DMS 273 (cell line): ENCODE results near the gene CHMP4B.
A peak's percentile ranks its signal among the peaks of the same experiment; 100 is the strongest.
"Not testable (repeated sequence)": the region's sequence is repeated elsewhere in the genome, so short reads cannot be mapped to it uniquely, and the experiment has no call there.

ENCODE experiments used
- DNase-seq: peaks from one replicate; lab custom pipeline; 2025; ENCODE audit not compliant: unreplicated experiment; lab: John Stamatoyannopoulos, UW

Gene CHMP4B

DNA sequence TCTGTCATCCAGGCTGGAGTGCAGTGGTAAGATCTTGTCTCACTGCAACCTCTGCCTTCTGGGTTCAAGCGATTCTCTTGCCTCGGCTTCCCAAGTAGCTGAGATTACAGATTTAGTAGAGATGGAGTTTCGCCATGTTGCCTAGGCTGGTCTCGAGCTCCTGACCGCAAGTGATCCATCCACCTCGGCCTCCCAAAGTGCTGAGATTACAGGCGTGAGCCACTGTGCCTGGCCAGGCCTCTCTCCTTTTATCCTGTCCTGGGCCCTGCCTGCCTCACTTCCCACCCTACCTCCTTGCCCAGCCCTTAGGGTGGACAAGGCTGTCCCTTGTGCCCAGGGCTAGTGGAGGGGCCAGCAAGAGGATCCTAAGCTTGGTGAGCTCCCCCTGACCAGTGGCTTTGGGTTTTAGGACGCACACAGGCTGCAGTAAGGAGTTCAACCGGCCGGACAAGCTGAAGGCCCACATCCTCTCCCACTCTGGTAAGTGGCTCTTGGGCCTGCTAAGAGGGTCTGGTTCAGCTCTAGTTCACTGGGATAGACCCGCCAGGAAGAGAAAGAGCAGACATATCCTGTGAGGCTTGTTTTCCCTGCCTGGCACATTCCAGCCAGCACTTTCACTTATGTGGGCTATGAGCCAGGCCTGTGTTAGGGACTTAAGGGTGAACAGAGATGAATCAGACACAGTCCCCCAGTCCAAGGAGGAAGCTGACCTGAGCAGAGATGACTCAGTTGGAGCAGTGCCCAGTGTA is 21.9 kb upstream of the CHMP4B start:
- DNase-seq = peak; percentile 36

- no peak for DNase-seq
Measured at GRCh38 chr20:33789858-33790182, 21.3 kb upstream of the CHMP4B start.

DNA sequence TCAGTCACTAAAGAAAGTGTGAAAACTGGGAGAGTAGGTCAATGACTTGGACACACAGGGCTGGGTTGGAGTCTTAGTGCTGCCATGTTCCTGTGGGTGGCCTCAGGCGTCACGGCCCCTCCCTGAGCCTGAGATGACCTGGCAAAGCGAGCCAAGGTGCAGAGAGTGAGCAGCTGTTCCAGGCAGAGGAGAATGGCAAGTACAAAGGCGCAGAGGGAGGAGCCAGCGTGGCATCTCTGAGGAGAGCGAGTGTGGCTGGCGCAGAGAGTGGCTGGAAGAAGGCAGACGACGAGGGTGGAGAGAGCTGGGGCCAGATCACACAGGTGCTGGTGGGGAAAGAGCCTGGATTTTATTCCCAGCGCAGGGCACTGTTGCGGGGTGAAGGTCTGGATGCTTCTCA is 20.6 kb upstream of the CHMP4B start:
- DNase-seq = peak; percentile 44

DNA sequence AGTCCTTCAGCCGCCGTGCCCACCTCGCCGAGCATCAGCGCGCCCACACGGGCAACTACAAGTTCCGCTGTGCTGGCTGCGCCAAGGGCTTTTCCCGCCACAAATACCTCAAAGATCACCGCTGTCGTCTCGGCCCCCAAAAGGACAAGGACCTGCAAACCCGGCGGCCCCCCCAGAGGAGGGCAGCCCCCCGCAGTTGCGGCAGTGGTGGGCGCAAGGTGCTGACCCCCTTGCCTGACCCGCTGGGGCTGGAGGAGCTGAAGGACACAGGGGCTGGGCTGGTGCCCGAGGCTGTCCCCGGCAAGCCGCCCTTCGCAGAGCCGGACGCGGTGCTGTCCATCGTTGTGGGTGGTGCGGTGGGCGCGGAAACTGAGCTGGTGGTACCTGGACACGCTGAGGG is 20.1 kb upstream of the CHMP4B start:
- DNase-seq = no peak

DNA sequence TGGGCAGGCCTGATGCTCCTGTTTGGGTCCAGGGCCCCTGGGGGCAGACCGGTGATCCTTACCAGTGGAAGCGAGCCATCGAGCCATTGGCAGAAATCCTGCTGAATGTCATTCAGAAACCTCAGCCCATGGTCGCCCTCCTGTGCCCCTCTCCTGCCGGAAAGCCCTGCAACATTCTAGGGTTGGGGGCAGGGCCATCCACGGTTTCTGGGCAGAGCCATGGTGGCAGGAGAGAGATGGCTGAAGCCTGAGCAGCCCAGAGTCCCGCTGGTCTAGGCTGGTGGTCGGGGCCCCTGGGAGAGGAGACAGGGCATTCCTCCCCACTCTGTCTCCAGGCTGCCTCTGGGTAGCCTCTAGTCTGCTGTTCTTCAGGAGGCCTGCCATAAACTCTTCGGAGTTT is 19.6 kb upstream of the CHMP4B start:
- DNase-seq = no peak

DNA sequence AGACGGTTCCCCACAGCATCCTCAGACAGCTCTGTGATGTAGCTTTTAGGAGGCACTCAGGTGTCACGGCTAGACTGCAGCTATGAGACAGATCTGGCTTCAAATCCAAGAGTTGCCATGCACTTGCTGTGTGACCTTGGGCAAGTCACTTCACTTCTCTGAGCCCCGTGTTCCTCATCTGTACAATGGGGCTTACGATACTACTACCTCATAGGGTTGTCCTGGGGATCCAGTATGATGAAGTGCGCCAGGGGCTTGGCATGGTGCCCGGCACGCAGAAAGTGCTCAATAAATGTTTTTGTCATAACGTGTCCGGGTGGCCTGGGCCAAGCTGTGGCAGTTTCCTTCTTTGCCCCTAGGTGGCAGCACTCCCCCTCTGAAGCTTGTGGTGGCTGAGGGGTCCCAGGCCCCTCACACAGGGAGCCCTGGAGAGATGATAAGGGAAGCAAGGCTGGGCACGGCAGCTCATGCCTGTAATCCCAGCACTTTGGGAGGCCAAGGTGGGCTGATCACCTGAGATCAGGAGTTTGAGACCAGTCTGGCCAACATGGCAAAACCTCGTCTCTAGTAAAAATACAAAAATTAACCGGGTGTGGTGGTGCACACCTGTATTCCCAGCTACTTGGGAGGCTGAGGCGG is 19.1 kb upstream of the CHMP4B start:
- peak; percentile 58 for DNase-seq

GRCh38 chr20:33792598-33792989 is 18.6 kb upstream of the CHMP4B start:
- not testable (repeated sequence) for DNase-seq

DNA sequence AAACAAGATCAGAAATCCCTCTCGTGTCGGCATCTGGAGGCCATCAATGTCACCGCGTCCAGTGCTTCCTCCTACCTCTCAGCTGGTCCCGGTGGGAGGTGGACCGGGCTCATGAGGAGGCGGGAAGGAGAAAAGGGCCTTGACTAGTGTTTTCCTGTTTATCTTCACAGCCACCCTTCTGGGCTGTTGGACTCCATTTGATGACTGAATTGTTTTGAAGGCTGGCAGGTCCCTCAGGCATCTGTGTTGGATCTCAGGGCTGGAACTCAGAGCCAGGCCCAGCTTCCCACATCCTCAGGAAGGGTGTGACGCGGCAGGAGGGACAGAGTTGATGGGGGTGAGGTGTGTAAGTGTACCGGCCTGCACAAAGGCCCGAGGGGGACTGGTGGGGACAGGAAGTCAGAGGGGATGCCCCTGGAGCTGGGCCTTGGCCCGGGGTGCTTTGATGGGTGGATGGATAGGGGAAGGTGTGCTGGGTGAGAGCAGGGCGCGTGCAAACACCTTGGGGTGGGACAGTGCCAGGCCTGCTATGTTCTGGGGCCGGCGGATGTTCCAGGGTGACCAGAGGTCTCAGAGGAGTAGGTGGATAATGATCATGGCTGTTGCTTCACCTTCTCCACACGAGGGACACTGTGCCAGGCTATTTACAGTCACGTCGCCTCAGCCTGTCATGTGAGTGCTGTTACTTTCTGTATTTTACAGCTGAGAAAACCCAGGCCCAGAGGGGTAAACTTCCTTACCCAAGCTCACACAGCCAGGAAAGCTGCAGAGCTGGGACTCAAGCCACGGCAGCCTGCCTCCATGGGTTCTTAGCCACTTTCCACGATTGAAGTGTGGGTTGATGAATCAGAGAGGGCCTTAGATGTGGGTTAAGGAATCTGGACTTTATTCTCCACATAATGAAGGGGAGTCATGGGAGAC is 17.9 kb upstream of the CHMP4B start:
- DNase-seq = no peak

DNA sequence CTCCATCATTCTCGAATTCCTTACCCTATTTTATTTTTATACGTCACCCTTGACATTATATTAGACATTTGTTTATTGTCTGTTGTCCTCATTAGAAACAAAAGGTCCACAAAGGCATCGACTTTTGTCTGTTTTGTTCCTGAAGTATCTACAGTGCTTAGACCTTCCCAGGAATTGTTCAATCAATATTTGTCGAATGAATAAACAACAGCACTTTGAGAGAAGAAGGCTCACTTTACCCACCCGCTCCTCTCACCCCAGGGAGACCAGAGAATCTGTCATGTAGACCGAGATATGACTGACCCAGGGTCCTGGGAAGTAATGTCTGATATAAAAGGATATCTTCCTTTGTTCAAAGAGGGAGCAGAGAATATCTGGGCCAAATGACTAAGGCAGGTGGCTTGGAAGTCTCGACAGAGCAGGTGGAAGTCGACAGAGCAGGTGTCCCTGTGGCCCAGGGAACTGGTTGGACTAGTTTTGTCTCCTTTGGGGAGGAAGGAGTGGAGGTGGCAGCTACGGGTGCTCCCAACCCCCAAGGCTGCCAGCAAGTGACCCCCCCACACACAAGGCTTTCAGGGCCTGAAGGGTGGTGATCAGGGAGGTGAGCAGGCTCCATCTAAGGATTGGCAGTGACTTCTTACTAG is 14.8 kb upstream of the CHMP4B start:
- no peak for DNase-seq

DNA sequence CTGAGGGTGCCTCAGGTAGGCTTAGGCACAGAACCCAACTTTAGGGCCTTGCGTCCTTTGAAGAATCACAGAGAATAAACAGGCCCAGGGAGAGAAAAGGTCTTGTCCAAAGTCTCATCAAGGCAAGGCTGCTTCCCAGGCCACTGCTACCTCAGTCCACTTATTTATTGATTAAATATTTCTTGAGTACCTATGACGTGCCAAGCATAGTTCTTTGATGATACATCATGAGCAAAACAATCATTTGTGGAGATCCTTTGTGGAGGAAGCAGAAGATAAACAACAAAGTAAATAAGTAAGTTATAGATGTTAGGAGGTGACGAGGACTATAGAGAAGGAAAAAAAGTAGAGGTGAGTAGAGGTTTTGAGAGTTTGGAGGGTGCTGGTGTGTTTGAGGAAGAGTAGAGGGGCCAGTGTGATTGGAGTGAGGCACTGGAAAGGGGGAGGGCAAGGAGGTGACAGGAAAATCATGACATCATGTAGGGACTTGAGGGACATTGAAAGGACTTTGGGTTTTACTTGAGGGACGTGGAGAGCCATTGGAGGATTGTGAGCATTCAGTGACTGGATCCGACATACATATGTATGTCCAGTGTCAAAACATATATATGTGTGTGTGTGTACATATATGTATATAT is 14.1 kb upstream of the CHMP4B start:
- DNase-seq = no peak

DNA sequence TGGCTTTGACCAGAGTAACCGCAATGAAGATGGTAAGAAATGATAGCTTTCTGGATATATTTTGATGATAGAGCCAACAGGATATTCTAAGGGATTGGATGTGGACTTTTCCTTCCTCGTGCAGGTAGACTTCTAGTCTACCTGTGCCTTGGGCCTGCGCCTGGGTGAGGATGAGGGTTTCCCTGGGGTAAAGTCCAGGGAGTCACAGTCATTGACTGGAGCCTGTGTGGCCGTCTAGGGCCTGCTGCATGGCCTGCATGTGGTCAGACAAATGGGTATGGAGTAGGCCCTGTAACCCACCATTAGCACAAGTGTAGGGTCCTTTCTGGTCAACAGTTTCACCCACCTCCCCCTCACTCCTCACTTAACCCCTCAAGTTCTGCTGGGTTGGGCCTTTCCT is 12.7 kb upstream of the CHMP4B start:
- no peak for DNase-seq

- no peak for DNase-seq
Measured at GRCh38 chr20:33803921-33804337, 7.2 kb upstream of the CHMP4B start.

DNA sequence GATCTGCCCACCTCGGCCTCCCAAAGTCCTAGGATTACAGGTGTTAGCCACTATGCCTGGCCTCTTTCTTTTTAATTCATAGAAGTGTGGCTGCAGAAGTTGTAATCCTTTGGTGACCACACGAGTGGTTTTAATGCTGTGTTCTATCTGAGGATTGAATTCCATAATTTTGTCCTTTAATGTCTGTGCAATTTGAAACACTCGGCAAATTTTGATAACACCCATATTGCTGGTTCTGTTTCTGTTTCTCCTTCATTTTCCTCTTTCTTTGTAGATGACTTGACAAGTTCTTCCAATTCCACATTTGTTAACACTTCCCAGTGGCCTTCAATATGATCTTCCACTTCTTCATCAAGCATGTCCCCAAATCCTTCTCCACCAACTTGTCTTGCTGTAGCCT is 2.8 kb upstream of the CHMP4B start:
- DNase-seq = no peak

DNA sequence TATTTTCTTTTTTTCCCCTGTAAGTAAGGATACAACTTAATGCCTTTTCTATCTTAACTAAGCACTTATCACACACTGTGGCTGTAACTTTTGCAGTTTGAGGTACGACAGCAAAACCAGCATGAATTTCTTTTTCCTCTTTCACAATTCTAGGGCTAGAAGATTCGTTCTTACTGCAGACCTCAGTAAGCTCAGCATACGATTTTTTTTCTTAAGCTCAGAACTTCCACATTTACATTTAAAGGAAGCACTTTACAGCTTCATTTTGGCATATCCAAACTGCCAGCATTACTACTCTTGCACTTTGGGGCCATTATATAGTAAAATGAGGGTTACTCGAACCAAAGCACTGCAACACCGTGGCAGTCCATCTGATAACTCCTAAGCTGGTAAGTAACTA is 889 bp upstream of the CHMP4B start:
- DNase-seq = no peak

DNA sequence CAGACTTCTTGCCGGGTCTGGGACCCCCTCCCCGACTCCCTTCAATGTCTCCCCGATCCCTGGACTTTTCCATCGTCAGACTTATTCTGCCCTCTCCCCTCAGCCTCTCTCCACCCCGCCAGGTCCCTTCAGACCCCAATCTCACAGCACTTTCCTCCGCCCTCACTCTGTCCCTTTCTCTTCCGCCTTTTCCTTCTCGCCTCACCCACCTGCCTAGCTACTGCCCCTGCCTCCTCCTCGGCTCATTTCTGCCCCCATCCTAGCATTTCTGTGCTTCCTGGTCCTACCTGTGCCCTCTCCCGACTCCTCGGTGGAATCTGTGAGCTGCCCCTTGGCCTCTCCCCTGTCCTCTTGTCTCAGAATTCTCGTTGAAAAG is 616 bp downstream of the CHMP4B start:
- peak; percentile 44 for DNase-seq

- DNase-seq = peak; percentile 28
Measured at GRCh38 chr20:33812152-33812849, 1.2 kb downstream of the CHMP4B start.

DNA sequence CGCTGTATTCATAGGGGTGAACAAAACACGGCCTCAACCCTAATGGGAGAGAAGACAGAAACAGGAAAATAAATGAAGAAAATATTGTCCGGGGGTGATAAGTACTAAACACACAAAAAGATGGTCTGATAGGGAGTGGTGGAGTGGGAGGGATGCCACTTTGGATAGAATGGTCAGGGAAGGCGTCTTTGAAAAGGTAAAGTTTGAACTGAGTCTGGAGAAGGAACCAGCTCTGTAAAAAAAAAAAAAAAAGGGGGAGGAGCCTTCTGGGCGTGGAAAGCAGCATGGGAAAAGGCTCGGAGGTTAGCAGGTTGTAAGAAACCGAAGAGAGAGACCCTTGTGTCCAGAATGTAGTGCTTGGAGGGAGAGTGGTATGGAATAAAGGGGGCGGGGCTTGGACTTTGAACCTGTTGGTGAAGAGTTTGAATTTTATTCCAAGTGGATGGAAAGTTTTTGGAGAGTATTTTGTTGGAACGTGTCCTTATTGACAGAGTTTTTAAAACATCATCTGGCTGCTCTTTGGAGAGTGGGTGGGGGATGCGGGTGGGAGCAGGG is 1.8 kb downstream of the CHMP4B start:
- peak; percentile 32 for DNase-seq

DNA sequence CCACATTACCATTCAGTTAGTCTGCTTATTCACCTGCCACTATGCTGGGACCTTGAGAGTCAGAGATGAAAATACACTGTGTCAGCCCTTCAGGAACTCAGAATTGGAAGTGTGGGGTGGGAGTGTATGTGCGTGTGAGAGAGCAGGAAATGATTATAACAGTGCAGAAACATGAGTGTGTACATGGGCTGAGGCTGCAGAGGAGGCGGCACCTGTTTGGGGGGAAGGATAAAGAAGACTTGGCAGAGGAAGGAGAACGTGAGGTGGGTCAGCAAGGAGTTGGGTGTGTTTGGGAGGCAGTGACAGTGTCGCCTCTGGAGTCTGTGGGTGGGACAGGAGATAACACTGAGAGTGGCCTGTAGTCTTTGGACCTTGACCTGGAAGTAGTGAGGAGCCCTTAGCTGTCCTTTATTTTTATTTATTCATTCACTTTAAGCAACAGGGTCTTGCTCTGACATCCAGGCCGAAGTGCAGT is 3.1 kb downstream of the CHMP4B start:
- DNase-seq = no peak

- no peak for DNase-seq
Measured at GRCh38 chr20:33815671-33816070, 4.5 kb downstream of the CHMP4B start.

DNA sequence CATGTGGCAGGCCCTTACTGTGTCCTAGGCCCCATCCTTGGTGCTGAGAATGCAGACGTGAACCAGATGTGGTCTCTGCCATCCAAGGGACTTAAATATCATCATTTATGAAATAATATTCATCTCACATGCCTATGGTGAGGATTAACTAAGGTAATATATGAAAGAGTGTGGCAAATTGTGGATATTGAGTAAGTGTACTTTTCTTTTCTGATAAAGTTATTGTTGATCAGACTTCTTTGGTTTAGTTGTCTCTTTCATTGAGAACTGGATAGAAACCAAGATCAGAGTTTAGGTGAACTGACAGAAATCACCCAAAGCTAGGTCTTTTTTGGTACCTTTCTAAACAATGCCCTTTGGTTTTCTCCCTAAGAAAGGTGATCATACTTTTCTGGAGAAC is 5.0 kb downstream of the CHMP4B start:
- DNase-seq = no peak
